ENCODE measurements around the gene ANKRD33B. TPM values are rescaled to one million over a fixed set of nuclear protein-coding genes. Genes with fewer than 3 reads are reported as not detected.

ANKRD33B gene
- total and polyA plus RNA-seq, 9 of the 15 experiments (the other 6 are each of a cell fraction or from before 2014, with no cell fraction given): 0.10 to 1.7 (median 0.40) TPM

DNA sequence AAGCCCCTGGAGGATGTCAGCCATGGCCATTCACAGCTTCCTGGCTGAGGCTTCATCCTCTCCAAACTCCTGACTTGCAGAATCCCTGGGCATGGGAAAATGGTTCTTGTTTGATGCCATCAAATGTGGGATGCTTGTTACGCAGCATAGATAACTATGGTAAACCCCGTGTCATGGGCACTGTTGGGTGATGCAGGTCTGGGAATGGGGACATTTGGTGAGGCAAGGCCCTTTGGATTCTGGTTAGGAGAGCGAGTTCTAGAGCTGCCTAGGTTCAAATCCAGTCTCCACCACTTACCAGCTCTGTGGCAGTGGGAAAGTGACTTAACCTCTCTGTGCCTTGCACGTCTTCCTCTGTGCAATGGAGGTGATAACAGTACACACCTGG, 41.7 kb upstream of the ANKRD33B start (continued):
- TF ChIP-seq, protein P1, sequence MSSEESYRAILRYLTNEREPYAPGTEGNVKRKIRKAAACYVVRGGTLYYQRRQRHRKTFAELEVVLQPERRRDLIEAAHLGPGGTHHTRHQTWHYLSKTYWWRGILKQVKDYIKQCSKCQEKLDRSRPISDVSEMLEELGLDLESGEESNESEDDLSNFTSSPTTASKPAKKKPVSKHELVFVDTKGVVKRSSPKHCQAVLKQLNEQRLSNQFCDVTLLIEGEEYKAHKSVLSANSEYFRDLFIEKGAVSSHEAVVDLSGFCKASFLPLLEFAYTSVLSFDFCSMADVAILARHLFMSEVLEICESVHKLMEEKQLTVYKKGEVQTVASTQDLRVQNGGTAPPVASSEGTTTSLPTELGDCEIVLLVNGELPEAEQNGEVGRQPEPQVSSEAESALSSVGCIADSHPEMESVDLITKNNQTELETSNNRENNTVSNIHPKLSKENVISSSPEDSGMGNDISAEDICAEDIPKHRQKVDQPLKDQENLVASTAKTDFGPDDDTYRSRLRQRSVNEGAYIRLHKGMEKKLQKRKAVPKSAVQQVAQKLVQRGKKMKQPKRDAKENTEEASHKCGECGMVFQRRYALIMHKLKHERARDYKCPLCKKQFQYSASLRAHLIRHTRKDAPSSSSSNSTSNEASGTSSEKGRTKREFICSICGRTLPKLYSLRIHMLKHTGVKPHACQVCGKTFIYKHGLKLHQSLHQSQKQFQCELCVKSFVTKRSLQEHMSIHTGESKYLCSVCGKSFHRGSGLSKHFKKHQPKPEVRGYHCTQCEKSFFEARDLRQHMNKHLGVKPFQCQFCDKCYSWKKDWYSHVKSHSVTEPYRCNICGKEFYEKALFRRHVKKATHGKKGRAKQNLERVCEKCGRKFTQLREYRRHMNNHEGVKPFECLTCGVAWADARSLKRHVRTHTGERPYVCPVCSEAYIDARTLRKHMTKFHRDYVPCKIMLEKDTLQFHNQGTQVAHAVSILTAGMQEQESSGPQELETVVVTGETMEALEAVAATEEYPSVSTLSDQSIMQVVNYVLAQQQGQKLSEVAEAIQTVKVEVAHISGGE (CRISPR knock-in tag; IDR thresholded peaks at IDR 0.05): no peak
- no peak for TF ChIP-seq PML (IDR thresholded peaks at IDR 0.05; ENCODE audit: low read length)
- no peak for TF ChIP-seq NBN (IDR thresholded peaks at IDR 0.05; ENCODE audit: low read depth)
- no peak for TF ChIP-seq HSF4 (CRISPR knock-in tag; IDR thresholded peaks at IDR 0.05; ENCODE audit: borderline replicate concordance)
- peak; percentile 78; the same call in 1 of the 2 replicates for TF ChIP-seq CBX1 (IDR thresholded peaks at IDR 0.05; ENCODE audit: low read depth)
- TF ChIP-seq, protein P2, sequence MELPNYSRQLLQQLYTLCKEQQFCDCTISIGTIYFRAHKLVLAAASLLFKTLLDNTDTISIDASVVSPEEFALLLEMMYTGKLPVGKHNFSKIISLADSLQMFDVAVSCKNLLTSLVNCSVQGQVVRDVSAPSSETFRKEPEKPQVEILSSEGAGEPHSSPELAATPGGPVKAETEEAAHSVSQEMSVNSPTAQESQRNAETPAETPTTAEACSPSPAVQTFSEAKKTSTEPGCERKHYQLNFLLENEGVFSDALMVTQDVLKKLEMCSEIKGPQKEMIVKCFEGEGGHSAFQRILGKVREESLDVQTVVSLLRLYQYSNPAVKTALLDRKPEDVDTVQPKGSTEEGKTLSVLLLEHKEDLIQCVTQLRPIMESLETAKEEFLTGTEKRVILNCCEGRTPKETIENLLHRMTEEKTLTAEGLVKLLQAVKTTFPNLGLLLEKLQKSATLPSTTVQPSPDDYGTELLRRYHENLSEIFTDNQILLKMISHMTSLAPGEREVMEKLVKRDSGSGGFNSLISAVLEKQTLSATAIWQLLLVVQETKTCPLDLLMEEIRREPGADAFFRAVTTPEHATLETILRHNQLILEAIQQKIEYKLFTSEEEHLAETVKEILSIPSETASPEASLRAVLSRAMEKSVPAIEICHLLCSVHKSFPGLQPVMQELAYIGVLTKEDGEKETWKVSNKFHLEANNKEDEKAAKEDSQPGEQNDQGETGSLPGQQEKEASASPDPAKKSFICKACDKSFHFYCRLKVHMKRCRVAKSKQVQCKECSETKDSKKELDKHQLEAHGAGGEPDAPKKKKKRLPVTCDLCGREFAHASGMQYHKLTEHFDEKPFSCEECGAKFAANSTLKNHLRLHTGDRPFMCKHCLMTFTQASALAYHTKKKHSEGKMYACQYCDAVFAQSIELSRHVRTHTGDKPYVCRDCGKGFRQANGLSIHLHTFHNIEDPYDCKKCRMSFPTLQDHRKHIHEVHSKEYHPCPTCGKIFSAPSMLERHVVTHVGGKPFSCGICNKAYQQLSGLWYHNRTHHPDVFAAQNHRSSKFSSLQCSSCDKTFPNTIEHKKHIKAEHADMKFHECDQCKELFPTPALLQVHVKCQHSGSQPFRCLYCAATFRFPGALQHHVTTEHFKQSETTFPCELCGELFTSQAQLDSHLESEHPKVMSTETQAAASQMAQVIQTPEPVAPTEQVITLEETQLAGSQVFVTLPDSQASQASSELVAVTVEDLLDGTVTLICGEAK (IDR thresholded peaks at IDR 0.05): no peak
- TF ChIP-seq, protein P2 (CRISPR knock-in tag; IDR thresholded peaks at IDR 0.05): no peak
- peak in 1 of 2 experiments; percentile 46; a peak in 1 of 3 replicates for TF ChIP-seq CBX3 (IDR thresholded peaks at IDR 0.05; ENCODE audit: borderline replicate concordance in 1 of 2, low read length in 2 of 2)

Measured in K562 (cell line).